GM21717 (cell line): ENCODE results near the gene ABLIM2.

Experiments used
- ATAC-seq: cut with Tn5 transposase; IDR thresholded peaks from one replicate; pipeline ENCODE4 v1.9.1; 2021; ENCODE audit warnings: mild to moderate bottlenecking, moderate library complexity; ENCODE audit not compliant: unreplicated experiment

The ABLIM2 gene

DNA sequence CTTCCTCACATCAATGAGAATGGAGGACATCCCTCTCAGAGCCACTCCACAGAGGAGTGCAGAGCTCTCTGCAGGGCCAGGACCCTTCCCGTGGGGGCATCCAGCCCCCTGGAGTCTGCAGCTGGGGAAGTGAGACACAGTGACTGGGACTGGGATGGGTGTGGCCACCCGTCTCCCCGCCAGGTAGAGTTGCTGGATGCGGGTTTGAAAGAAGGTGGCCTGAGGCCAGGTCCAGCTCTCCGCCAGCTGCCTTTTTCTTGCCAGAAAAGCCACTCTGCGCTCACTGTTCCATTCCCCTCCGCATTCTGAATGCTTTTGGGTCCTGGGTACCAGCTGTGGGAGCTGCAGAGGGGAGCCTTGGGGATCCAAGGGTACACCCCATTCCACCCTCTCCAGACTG is 82.6 kb downstream of the ABLIM2 start:
- no peak for ATAC-seq

DNA sequence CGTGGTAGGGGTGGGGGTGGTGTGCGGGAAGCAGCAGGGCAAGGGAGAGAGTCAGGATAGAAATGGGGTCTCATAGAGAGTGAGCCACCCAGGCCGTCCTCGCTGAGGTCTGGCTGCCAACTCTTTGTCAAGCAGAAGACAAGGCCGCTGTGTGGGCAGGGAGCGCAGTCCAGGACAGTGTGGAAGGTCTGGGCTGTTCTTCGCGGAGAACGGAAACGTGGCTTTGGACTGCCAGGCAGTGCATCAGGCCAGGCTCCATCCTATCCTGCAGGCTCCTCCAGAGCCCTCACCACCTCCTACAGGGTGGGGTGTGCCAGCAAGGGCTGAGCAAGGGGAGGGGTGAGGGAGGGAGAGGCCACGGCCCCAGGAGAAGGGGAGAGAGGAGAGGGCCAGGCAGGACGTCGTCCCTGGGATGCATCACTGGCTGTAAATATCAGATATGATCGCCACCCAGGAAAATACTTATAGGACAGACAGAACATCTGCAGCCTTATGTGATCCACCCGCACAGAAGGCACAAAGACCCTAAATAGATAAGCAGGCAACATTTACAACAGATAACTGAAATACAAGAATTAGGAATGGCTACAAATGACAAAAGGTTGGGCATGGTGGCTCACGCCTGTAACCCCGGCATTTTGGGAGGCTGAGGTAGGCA is 85.3 kb downstream of the ABLIM2 start:
- no peak for ATAC-seq

GRCh38 chr4:8072235-8072968 is 86.2 kb downstream of the ABLIM2 start:
- ATAC-seq, result no peak

DNA sequence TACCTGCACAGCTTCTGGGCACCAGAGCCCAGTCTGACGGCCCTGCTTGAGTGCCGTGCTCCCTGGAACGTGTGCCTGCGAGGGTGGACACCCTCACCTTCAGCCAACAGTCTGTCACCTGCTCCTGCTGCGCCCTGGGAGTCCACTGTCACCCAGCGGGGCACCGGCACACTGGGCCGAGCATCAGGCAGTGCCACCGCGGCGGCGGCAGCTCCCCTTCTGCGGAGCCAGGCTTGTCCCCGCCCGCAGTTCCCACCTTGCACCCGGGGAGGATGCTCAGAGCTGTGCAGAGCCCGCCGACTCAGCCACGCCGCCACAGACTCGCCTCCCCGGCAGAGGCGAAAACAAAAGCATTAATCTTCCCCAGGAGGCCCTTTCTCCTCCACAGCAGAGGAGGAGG is 86.8 kb downstream of the ABLIM2 start:
- no peak for ATAC-seq

DNA sequence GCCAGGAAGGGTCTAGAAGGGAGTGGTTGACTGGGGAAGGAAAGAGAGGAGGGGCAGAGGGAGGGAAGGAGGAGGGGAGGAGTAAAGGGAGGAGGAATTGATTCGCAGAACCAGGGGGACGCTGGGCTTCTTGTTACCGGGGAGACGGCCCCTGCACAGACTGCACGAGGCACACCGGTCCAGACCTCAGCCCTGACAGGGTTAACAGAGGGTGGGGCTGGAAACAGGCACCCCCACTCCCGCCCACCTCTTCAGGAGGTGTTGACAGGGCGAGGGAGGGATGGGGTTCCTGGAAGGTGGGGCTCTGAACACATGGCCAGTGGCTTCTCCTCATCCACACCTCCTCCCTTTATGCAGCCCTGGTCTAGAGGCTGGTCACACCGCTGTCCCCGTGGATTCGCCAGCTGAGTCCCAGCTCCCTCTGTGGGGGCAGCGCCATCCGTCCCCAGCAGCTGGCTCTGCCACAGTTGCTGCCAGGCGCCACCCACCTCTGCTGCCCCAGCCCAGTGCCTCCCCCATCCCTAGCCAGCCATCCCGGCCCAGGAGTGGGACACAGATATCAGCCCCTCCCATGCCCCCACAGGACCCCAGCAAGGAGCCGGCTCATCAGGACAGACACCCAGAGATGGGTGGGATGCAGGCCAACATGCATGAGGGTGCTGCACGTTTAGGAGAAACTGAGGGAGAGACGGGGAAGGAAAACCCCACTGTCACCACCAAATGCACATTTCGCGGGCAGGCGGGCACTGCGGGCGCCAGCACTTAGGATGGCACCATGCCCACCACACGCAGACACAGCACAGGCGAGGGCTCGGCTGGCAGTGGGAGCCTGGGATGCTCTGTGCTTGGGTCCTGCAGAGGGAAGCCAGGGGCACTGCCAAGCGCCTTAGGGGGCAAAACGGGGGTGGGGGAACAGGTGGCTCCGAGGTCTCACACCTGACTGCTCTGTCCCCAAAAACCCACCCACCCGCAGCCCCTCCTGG is 87.6 kb downstream of the ABLIM2 start:
- no peak for ATAC-seq

GRCh38 chr4:8069102-8069752 is 89.4 kb downstream of the ABLIM2 start:
- no peak for ATAC-seq

DNA sequence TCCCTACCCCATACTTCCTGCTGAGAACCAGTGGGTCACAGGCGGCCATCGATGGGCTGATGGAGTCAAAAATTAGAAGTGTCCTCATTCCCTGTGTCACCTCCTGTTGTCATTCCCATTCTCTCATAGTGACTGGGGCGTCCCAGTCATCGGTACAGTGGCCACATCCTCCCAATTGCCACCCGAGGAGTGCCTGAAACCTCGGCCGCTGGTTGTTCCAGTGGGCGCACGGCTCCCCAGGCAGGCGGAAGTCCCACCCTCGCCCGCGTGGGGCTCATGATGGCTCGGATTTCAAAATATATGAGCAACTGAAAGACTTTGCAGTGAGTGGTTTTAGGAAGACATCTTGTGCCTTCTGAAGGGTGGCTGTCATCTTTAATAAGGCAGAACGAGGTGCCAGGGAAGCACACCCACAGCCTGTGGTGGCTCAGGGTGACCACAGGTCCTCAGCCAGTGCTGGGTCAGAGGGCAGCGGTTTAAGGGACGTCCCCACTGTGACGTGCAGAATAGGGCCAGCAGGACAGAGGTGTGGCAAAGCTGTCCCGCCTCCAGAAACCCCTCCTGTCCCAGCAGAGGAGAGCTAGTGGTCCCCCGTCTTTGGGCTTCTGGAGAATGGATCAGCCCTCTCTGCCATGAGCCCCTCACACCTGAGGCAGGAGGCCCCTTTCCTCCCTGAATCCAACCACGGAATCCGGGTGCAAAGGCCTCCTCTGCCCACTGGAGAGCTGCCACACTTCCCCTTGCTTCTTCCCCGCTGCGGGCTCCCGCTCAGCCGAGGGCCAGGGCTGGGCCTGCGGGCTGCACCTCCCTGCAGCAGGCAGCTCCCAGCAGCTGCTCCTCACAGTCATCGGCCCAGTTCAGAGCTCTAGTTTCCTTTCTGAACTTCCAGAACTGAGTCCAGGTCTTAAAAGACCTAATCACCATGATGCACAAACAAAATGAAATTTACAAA is 90.4 kb downstream of the ABLIM2 start:
- no peak for ATAC-seq

DNA sequence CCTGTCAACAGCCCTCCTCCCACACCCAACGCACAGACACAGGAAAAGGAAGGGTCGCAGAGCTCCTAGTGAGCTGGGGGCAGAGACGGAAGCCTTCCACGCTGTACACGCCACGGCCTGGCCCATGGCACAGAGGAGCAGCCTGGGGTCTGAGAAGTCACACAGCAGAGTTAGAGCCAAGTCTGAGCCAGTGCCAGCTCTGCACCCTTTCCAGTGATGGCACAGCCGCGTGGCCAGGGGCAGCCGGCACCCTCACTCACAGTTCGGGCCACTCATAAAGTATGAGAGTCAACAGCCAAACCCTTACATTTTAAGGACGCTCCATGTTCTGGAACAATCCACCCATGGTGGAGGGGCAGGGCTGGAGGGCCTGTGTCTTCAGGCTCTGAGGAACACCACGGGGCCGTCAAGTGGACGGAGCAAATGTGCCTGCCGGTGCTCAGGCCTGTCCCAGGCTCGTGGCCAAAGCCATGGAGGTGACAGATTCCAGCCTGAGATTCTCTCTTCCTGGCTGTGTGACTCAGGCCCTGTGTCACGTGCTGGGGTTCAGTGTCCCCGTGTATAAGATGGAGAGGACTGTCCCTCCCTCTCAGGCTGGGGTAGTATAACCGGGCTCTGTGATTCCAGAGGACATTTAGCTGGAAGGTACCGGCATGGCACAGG is 91.2 kb downstream of the ABLIM2 start:
- ATAC-seq, result no peak

DNA sequence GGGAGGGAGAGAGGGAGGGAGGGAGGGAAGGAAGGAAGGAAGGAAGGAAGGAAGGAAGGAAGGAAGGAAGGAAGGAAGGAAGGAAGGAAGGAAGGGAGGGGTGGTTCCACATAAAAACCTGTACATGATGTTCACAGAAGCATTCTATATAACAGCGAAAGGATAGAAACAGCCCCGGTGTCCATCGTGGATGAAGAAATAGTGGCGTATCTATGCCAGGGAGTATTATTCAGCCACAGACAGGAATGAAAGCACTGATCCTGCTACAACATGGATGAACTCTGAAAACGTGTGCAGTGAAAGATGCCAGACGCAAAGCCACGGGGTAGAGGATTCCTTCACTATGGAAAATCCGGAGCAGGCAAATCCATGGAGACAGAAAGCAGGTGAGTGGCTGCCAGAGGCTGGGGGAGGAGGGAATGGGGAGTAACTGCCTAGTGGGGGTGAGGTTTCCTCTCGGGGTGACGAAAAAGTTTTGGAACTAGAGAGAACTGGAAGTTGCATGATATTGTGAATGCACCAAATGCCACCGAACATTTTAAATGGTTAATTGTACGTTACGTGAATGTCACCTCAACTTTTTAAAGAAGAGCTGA is 92.2 kb downstream of the ABLIM2 start:
- no peak for ATAC-seq

- no peak for ATAC-seq
Observed at GRCh38 chr4:8063974-8064563, 94.5 kb downstream of the ABLIM2 start.

DNA sequence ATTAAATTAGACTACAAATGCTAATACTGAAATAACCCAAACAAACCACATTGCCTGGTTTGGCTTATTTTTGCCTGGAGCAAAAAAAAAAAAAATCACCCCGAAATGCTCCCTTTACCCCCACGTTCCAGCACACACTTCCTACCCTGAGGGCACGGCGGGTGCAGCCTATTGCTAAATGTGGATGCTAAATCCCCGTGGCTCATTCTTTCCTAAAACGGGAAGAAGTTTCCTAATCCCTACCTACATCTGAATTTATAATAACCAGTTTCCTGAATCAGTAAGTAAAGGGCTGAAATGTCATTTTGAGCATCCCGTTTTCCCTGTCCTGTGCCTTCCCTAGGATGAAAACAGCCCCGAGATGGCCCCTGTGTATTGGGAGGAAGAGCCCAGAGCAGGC is 97.0 kb downstream of the ABLIM2 start:
- no peak for ATAC-seq

DNA sequence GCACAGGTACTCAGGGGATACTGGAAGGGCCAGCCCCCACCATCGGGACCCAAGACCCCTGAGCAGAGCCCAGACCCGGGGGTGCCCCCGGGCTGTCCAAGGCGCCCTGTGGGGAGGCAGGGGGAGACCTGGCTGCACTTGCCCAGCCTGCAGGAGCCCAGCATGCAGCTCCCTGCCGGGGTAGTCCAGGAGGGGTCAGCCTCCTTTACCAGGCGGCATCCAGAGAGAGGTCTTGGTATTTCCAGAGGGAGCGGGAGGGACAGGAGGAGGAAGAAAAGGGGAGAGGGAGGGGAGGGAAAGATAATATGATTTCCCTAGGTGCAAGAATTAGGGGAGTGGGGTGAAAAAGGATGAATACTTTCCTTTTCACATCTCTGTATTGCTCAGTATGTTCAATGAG is 97.5 kb downstream of the ABLIM2 start:
- no peak for ATAC-seq

DNA sequence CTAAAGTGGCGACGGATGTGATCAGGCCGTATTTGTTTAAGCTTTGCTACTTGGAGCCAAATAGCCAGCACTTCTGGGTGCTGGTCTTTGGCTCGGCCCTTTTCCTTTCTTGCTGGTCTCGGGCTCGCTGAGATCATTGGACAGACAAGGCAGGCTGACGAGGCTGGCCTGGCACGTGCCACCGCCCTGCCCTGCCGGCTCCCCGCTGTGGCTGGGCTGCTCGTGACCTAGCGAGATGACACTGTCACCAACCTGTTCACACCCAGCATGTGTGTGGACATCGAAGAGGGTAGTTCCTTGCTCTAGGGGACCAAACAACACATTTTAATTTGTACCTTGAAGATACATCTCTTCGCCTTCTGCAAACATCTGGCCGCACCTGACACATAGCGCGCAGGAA is 98.0 kb downstream of the ABLIM2 start:
- no peak for ATAC-seq

GRCh38 chr4:8058031-8058479 is 100.6 kb downstream of the ABLIM2 start:
- ATAC-seq, result no peak

- ATAC-seq, result no peak
Observed at GRCh38 chr4:8055206-8055605, 103.4 kb downstream of the ABLIM2 start.

GRCh38 chr4:8053688-8054449 is 104.7 kb downstream of the ABLIM2 start:
- ATAC-seq, result no peak

GRCh38 chr4:8052160-8052691 is 106.4 kb downstream of the ABLIM2 start:
- ATAC-seq, result no peak
